GM12878 (cell line): ENCODE measurements around the gene LCA5. TPM values are rescaled to one million over a fixed set of nuclear protein-coding genes. Genes with fewer than 3 reads are reported as not detected.

Experiments used
- ATAC-seq: fragments of 200-7000 bp; cut with Tn5 transposase; 3 replicates; pipeline ENCODE4 v1.9.1; 2020; ENCODE audit warnings: mild to moderate bottlenecking, moderate library complexity
- BruUV-seq: library from RNA; stranded (reverse); fragments of 400-500 nt; replicated peaks from 2 replicates; lab custom pipeline; 2021; lab: Mats Ljungman, UMichigan
- CTCF ChIA-PET: fragments of 300-600 bp; sonication (Branson Sonifier 250); formaldehyde crosslinking; extraction: SDS; loops from one replicate; lab custom pipeline; 2021; ENCODE audit warnings: inconsistent platforms; lab: Yijun Ruan, JAX
- POLR2A ChIA-PET: fragments of 350-600 bp; formaldehyde crosslinking; extraction: SDS; loops from one replicate; lab custom pipeline; 2021; ENCODE audit warnings: inconsistent platforms; lab: Charles Lee
- RAD21 ChIA-PET: fragments of 300-600 bp; sonication (Branson Sonifier 250); formaldehyde crosslinking; loops from one replicate; lab custom pipeline; 2023; ENCODE audit warnings: antibody characterized with exemption; ENCODE audit not compliant: unreplicated experiment; lab: Charles Lee
- SMC1A ChIA-PET: fragments of 300-600 bp; sonication (Branson Sonifier 250); formaldehyde crosslinking; loops from one replicate; lab custom pipeline; 2023; ENCODE audit not compliant: unreplicated experiment, uncharacterized antibody; lab: Charles Lee
- DNase-seq: peaks from one replicate; pipeline ENCODE4 v3.0.0-alpha.2; 2011; ENCODE audit warnings: low read depth, low spot score
- FAIRE-seq: peaks from 3 replicates; lab custom pipeline; 2011; peaks lifted over from hg19 to GRCh38; lab: Jason Lieb, UNC
- H2AFZ ChIP-seq: 2 replicates; pipeline ENCODE4 v1.6.0; 2011; ENCODE audit warnings: low read depth, low read length, control low read depth; ENCODE audit not compliant: control insufficient read depth
- H3K27ac ChIP-seq: 2 replicates; pipeline ENCODE4 v1.5.1; 2011; ENCODE audit warnings: control low read depth; ENCODE audit not compliant: control insufficient read depth, insufficient read depth
- H3K27me3 ChIP-seq, 2 experiments: replicated peaks in 1 of 2; 2 replicates each; pipeline versions ENCODE4 v1.6.0 to v1.6.1; 2011; ENCODE audit warnings: low read length in 1 of 2; ENCODE audit not compliant: control insufficient read depth in 2 of 2, insufficient read depth in 2 of 2
- H3K36me3 ChIP-seq, 2 experiments: 2 replicates each; pipeline ENCODE4 v1.5.1; 2011; ENCODE audit warnings: low read length in 1 of 2; ENCODE audit not compliant: control insufficient read depth in 2 of 2, insufficient read depth in 2 of 2
- H3K4me1 ChIP-seq: 2 replicates; pipeline ENCODE4 v1.6.1; 2011; ENCODE audit warnings: mild to moderate bottlenecking, low read length, moderate library complexity, mixed read lengths; ENCODE audit not compliant: control insufficient read depth, insufficient read depth
- H3K4me2 ChIP-seq: 2 replicates; pipeline ENCODE4 v1.6.0; 2011; ENCODE audit warnings: control low read depth; ENCODE audit not compliant: control insufficient read depth, insufficient read depth
- H3K4me3 ChIP-seq: fragments of 200-600 bp; sonication (generic); 2 replicates; pipeline ENCODE4 v1.5.1; 2016
- H3K79me2 ChIP-seq: 2 replicates; pipeline ENCODE4 v1.6.0; 2011; ENCODE audit warnings: low read length; ENCODE audit not compliant: control insufficient read depth, insufficient read depth
- H3K9ac ChIP-seq: 2 replicates; pipeline ENCODE4 v1.8.0; 2011; ENCODE audit warnings: low read length, control low read depth, mixed read lengths; ENCODE audit not compliant: control insufficient read depth, insufficient read depth
- H3K9me3 ChIP-seq: replicated peaks from 3 replicates; pipeline ENCODE4 v1.5.1; 2011; ENCODE audit warnings: mild to moderate bottlenecking, low read length; ENCODE audit not compliant: control insufficient read depth, insufficient read depth
- H4K20me1 ChIP-seq: 2 replicates; pipeline ENCODE4 v1.6.0; 2011; ENCODE audit not compliant: control insufficient read depth, insufficient read depth
- BHLHE40 ChIP-seq, 2 experiments: fragments of 450-650 bp in 1 of 2; IDR thresholded peaks; 2 replicates each; pipeline ENCODE4 v1.6.1; 2011 to 2017; ENCODE audit warnings: low read depth in 2 of 2, borderline replicate concordance in 1 of 2, improper control_type of control experiment in 1 of 2, low read length in 1 of 2, mild to moderate bottlenecking in 1 of 2
- CBFB ChIP-seq: IDR thresholded peaks from 2 replicates; pipeline ENCODE4 v1.6.1; 2016; ENCODE audit warnings: antibody characterized with exemption, low read depth
- CBX5 ChIP-seq: sonication (generic); IDR thresholded peaks from 2 replicates; pipeline ENCODE4 v1.6.1; 2016; ENCODE audit warnings: low read depth, moderate library complexity, mild to moderate bottlenecking, inconsistent platforms
- CHD4 ChIP-seq: fragments of 200-600 bp; sonication (generic); IDR thresholded peaks from 2 replicates; pipeline ENCODE4 v1.6.1; 2016; ENCODE audit warnings: mild to moderate bottlenecking
- CREB1 ChIP-seq: IDR thresholded peaks from 2 replicates; pipeline ENCODE4 v1.6.1; 2012; ENCODE audit warnings: low read depth, mild to moderate bottlenecking, inconsistent platforms
- MTA2 ChIP-seq: fragments of 450-650 bp; IDR thresholded peaks from 2 replicates; pipeline ENCODE4 v1.6.1; 2016; ENCODE audit warnings: low read depth, mild to moderate bottlenecking, moderate library complexity
- POLR2AphosphoS2 ChIP-seq: IDR thresholded peaks from 2 replicates; pipeline ENCODE4 v1.6.1; 2011; ENCODE audit warnings: low read depth, mild to moderate bottlenecking, low read length, improper control_type of control experiment, moderate library complexity
- POLR2AphosphoS5 ChIP-seq: IDR thresholded peaks from 2 replicates; pipeline ENCODE4 v1.6.1; 2011; ENCODE audit warnings: mild to moderate bottlenecking, low read length, inconsistent platforms
- SIN3A ChIP-seq: IDR thresholded peaks from 2 replicates; pipeline ENCODE4 v1.6.1; 2012; ENCODE audit warnings: low read depth, low read length, improper control_type of control experiment
- SP1 ChIP-seq: IDR thresholded peaks from one replicate; pipeline ENCODE4 v1.6.1; 2011; ENCODE audit warnings: low read depth, low read length
- STAT3 ChIP-seq: IDR thresholded peaks from 2 replicates; pipeline ENCODE4 v1.6.1; 2011; ENCODE audit warnings: low read depth, low read length, improper control_type of control experiment
- TCF3 ChIP-seq: IDR thresholded peaks from 2 replicates; pipeline ENCODE4 v1.6.1; 2012; ENCODE audit warnings: low read depth, mild to moderate bottlenecking, low read length, borderline replicate concordance; ENCODE audit not compliant: insufficient read depth
- WGBS: methylation state at CpG from one replicate; pipeline ENCODE4 v1.1.6; 2016; ENCODE audit warnings: low lambda C conversion rate; ENCODE audit not compliant: insufficient replicate concordance, insufficient coverage; ENCODE audit errors: missing lambda C conversion rate; 5-methylcytosine and 5-hydroxymethylcytosine counted together
- in situ Hi-C: fragments of 300-500 bp; cut with MboI; formaldehyde crosslinking; loops from 9 replicates; pipeline ENCODE4 v1.14.3; 2018; ENCODE audit warnings: mixed read lengths
- intact Hi-C: fragments of 100-400 bp; cut with micrococcal nuclease; formaldehyde crosslinking; loops from one replicate; pipeline ENCODE4 v1.14.2; 2022; ENCODE audit not compliant: unreplicated experiment
- polyA plus RNA-seq, 11 experiments: library from polyadenylated mRNA; depleted of rRNA in 4 of 11; unstranded in 6 of 11; stranded (reverse) in 5 of 11; fragments of >200 nt; fragmentation: Nextera tagmentation in 4 of 11; fragmentation: Illumina TruSeq in 1 of 11; extraction: Ambion mirVana in 4 of 11; extraction: Trizol in 1 of 11; gene quantifications; 1 replicate in 1 of 11; 2 replicates in 10 of 11; pipeline versions ENCODE4 v1.2.1 to v1.2.3, GENCODE V29; 2011 to 2016; ENCODE audit warnings: inconsistent platforms in 2 of 11, missing spikeins in 2 of 11, low read depth in 1 of 11
- total RNA-seq, 4 experiments: library from RNA; depleted of rRNA in 3 of 4; stranded (reverse); fragments of >200 nt in 3 of 4; fragmentation: Illumina TruSeq in 1 of 4; extraction: Trizol in 1 of 4; gene quantifications; 2 replicates each; pipeline versions ENCODE4 v1.2.1 to v1.2.3, GENCODE V29; 2013 to 2021
- TF ChIP-seq, protein P1 (sequence below): fragments of 450-650 bp; IDR thresholded peaks from 2 replicates; pipeline ENCODE4 v1.6.1; 2016; ENCODE audit warnings: mild to moderate bottlenecking, moderate library complexity, borderline replicate concordance
- TF ChIP-seq, protein P2 (sequence below): IDR thresholded peaks from 2 replicates; pipeline ENCODE4 v1.6.1; 2011; ENCODE audit warnings: low read depth, mild to moderate bottlenecking, low read length, moderate library complexity, borderline replicate concordance; ENCODE audit errors: extremely low read depth
- TF ChIP-seq, protein P3 (sequence below): fragments of 450-650 bp; IDR thresholded peaks from 2 replicates; pipeline ENCODE4 v1.6.1; 2018; ENCODE audit warnings: borderline replicate concordance, mild to moderate bottlenecking; ENCODE audit not compliant: partially characterized antibody
- TF ChIP-seq, protein P4 (sequence below): fragments of 450-650 bp; IDR thresholded peaks from 2 replicates; pipeline ENCODE4 v1.6.1; 2017; ENCODE audit warnings: borderline replicate concordance

LCA5 gene
- total and polyA plus RNA-seq, 10 of the 15 experiments (the other 5 are each of a cell fraction or from before 2014, with no cell fraction given): 0.13 to 0.45 (median 0.27) TPM

DNA sequence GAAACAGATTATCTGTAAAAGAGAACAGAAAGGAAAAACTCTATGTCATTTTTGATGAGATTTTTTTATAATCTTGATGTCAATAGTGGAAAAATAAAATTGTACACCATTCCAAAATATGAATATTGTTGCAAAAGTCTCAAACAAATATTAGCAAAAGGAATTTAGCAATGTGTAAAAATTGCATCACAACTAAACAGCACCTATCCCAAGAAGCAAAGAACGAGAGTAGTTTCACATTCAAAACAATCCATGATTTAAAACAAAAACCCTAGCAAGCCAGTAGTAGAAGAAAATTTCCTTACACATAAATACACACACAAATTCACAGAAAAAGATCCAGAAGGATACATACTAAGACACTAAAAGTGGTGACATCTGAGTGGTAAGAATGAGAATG is 38.4 kb downstream of the LCA5 start (continued):
- TF ChIP-seq, protein P1, sequence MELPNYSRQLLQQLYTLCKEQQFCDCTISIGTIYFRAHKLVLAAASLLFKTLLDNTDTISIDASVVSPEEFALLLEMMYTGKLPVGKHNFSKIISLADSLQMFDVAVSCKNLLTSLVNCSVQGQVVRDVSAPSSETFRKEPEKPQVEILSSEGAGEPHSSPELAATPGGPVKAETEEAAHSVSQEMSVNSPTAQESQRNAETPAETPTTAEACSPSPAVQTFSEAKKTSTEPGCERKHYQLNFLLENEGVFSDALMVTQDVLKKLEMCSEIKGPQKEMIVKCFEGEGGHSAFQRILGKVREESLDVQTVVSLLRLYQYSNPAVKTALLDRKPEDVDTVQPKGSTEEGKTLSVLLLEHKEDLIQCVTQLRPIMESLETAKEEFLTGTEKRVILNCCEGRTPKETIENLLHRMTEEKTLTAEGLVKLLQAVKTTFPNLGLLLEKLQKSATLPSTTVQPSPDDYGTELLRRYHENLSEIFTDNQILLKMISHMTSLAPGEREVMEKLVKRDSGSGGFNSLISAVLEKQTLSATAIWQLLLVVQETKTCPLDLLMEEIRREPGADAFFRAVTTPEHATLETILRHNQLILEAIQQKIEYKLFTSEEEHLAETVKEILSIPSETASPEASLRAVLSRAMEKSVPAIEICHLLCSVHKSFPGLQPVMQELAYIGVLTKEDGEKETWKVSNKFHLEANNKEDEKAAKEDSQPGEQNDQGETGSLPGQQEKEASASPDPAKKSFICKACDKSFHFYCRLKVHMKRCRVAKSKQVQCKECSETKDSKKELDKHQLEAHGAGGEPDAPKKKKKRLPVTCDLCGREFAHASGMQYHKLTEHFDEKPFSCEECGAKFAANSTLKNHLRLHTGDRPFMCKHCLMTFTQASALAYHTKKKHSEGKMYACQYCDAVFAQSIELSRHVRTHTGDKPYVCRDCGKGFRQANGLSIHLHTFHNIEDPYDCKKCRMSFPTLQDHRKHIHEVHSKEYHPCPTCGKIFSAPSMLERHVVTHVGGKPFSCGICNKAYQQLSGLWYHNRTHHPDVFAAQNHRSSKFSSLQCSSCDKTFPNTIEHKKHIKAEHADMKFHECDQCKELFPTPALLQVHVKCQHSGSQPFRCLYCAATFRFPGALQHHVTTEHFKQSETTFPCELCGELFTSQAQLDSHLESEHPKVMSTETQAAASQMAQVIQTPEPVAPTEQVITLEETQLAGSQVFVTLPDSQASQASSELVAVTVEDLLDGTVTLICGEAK: no peak
- TF ChIP-seq BHLHE40 (IDR thresholded peaks at IDR 0.05; ENCODE audit: borderline replicate concordance in 1 of 2, low read depth in 2 of 2, low read length in 1 of 2): no peak
- TF ChIP-seq CHD4: no peak
- no peak for TF ChIP-seq POLR2AphosphoS2
- no peak for TF ChIP-seq TCF3
- no peak for TF ChIP-seq POLR2AphosphoS5
- TF ChIP-seq MTA2: no peak
- TF ChIP-seq, protein P2, sequence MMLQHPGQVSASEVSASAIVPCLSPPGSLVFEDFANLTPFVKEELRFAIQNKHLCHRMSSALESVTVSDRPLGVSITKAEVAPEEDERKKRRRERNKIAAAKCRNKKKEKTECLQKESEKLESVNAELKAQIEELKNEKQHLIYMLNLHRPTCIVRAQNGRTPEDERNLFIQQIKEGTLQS: no peak

DNA sequence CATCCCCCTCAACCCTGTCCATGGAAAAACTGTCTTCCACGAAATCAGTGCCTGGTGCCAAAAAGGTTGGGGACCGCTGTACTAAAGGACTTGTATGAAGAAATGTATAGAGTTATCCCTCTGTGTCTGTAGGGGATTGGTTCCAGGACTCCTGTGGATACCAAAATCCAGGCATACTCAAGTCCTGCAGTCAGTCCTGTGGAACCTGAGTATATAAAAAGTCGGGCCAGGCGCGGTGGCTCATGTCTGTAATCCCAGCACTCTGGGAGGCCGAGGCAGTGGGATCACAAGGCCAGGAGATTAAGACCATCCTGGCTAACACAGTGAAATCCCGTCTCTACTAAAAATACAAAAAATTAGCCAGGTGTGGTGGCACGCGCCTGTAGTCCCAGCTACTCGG is 42.0 kb downstream of the LCA5 start:
- RAD21 ChIA-PET: no interaction called here
- TF ChIP-seq, protein P3, sequence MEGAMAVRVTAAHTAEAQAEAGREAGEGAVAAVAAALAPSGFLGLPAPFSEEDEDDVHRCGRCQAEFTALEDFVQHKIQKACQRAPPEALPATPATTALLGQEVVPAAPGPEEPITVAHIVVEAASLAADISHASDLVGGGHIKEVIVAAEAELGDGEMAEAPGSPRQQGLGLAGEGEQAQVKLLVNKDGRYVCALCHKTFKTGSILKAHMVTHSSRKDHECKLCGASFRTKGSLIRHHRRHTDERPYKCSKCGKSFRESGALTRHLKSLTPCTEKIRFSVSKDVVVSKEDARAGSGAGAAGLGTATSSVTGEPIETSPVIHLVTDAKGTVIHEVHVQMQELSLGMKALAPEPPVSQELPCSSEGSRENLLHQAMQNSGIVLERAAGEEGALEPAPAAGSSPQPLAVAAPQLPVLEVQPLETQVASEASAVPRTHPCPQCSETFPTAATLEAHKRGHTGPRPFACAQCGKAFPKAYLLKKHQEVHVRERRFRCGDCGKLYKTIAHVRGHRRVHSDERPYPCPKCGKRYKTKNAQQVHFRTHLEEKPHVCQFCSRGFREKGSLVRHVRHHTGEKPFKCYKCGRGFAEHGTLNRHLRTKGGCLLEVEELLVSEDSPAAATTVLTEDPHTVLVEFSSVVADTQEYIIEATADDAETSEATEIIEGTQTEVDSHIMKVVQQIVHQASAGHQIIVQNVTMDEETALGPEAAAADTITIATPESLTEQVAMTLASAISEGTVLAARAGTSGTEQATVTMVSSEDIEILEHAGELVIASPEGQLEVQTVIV: no peak
- TF ChIP-seq SP1: no peak
- TF ChIP-seq, protein P4, sequence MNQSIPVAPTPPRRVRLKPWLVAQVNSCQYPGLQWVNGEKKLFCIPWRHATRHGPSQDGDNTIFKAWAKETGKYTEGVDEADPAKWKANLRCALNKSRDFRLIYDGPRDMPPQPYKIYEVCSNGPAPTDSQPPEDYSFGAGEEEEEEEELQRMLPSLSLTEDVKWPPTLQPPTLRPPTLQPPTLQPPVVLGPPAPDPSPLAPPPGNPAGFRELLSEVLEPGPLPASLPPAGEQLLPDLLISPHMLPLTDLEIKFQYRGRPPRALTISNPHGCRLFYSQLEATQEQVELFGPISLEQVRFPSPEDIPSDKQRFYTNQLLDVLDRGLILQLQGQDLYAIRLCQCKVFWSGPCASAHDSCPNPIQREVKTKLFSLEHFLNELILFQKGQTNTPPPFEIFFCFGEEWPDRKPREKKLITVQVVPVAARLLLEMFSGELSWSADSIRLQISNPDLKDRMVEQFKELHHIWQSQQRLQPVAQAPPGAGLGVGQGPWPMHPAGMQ: no peak
- no peak for TF ChIP-seq CBX5
- no peak for TF ChIP-seq CBFB
- no peak for TF ChIP-seq CREB1
- TF ChIP-seq STAT3: no peak
- no peak for TF ChIP-seq SIN3A

More for the DNA sequence above, 42.0 kb downstream of the LCA5 start:
- POLR2A ChIA-PET: no interaction called here
- Histone ChIP-seq H3K9me3 (no peaks in the 10 kb centered on the region), H4K20me1 (no peaks in the 10 kb centered on the region), H3K4me1 (no peaks in the 10 kb centered on the region), H3K4me2 (no peak overlapping the region), H2AFZ (no peak overlapping the region), H3K4me3 (no peak overlapping the region), H3K27ac (no peak overlapping the region), H3K27me3 (no peaks in the 10 kb centered on the region), H3K79me2 (no peaks in the 10 kb centered on the region), H3K36me3 (no peaks in the 10 kb centered on the region), H3K9ac (no peak overlapping the region)
- ATAC-seq (no peak), DNase-seq (no peak), FAIRE-seq (no peak)
- WGBS: 73% methylated on average over 10 of the region's 10 CpGs
- SMC1A ChIA-PET: no interaction called here
- CTCF ChIA-PET: no interaction called here
- intact Hi-C loops (no loop called here), in situ Hi-C loops (no loop called here)
- BruUV-seq: no TSS peak
